Heart right ventricle (tissue), 16 donors: Measurements from ENCODE around the gene GRHL1. TPM values are rescaled to one million over a fixed set of nuclear protein-coding genes. Genes with fewer than 3 reads are reported as not detected.

Experiments used
- ATAC-seq, 8 donors: fragments of 200-7000 bp; cut with Tn5 transposase; one replicate each; pipeline ENCODE4 v1.9.1; 2020; ENCODE audit warnings: mild to moderate bottlenecking in 8 of 8, moderate library complexity in 8 of 8, moderate number of reproducible peaks in 1 of 8
- DNase-seq, 2 donors: peaks; one replicate each; pipeline ENCODE4 v3.0.0-alpha.2; 2020
- H3K27ac ChIP-seq, 10 donors: fragments of 200-600 bp; sonication (generic) in 2 of 10; one replicate each; pipeline versions ENCODE4 v1.5.0 to v1.8.0; 2020 to 2022; ENCODE audit warnings: mild to moderate bottlenecking in 3 of 10
- H3K27me3 ChIP-seq, 7 donors: fragments of 200-600 bp; one replicate each; pipeline ENCODE4 v1.8.0; 2021 to 2022; ENCODE audit warnings: mild to moderate bottlenecking in 2 of 7
- H3K36me3 ChIP-seq, 9 donors: fragments of 200-600 bp; sonication (generic) in 1 of 9; one replicate each; pipeline versions ENCODE4 v1.5.0 to v1.8.0; 2020 to 2022; ENCODE audit warnings: mild to moderate bottlenecking in 2 of 9
- H3K4me1 ChIP-seq, 9 donors: fragments of 200-600 bp; sonication (generic) in 1 of 9; one replicate each; pipeline versions ENCODE4 v1.5.0 to v1.8.0; 2020 to 2022; ENCODE audit warnings: mild to moderate bottlenecking in 4 of 9
- H3K4me3 ChIP-seq, 10 donors: fragments of 200-600 bp; sonication (generic) in 2 of 10; one replicate each; pipeline versions ENCODE4 v1.5.0 to v1.8.0; 2020 to 2022; ENCODE audit warnings: mild to moderate bottlenecking in 7 of 10, moderate library complexity in 2 of 10
- H3K9me3 ChIP-seq, 11 donors: fragments of 200-600 bp in 10 of 11; sonication (generic) in 2 of 11; one replicate each; pipeline versions ENCODE4 v1.5.0 to v1.8.0; 2013 to 2022; ENCODE audit warnings: mild to moderate bottlenecking in 2 of 11, control low read depth in 1 of 11, moderate library complexity in 1 of 11
- CTCF ChIP-seq, 9 donors: fragments of 200-600 bp; sonication (generic) in 2 of 9; IDR thresholded peaks; one replicate each; pipeline versions ENCODE4 v1.5.0 to v1.8.0; 2021 to 2022; ENCODE audit warnings: antibody characterized with exemption in 9 of 9, mild to moderate bottlenecking in 5 of 9, moderate library complexity in 1 of 9
- WGBS, 2 donors: extraction: QIAGEN DNeasy Blood & Tissue Kit; methylation state at CpG; one replicate each; pipeline ENCODE4 v1.1.7; 2013; ENCODE audit warnings: inconsistent platforms in 1 of 2; 5-methylcytosine and 5-hydroxymethylcytosine counted together
- intact Hi-C, 10 donors: fragments of 100-400 bp; cut with DNase I; formaldehyde crosslinking; loops; one replicate each; pipeline versions ENCODE4 v1.11.1 to v1.14.2; 2022
- polyA plus RNA-seq, 2 donors: library from polyadenylated mRNA; stranded (reverse); fragments of 200-250 nt; gene quantifications; one replicate each; pipeline ENCODE4 v1.2.3, GENCODE V29; 2013
- total RNA-seq, 10 donors: library from RNA; stranded (reverse); fragmentation: NEBNext Ultra II Directional in 3 of 10; extraction: Animal tissue kit (Norgen Biotek cat#: 25700) in 3 of 10; gene quantifications; one replicate each; pipeline versions ENCODE4 v1.2.1 to v1.2.4, GENCODE V29; 2021 to 2023
- donor health status: Arrhythmogenic right ventricular cardiomyopathy.
- donor health status: ischemic (EF 13 %, LVEDD 7.1; RV severe dilation, severe dysfunction).
- donor health status: healthy with polysubstance abuse.
- donor health status: DM: no; HTN: yes; CAD: no.
- donor health status: DM: no; HTN: no; CAD: no.
- donor health status: ischemic (EF 25% LVEDD 6.9; RV normal size, moderate dysfunction).
- donor health status: ischemic (EF 25% LVEDD 5.7; RV mildly dilated, moderate dysfunction).
- donor health status: healthy.
- donor health status: DM: yes; HTN: yes; CAD: no.
- donor health status: Ischemic cardiomyopathy.
- donor health status: ischemic (EF 35%, LVEDD 5.7; RV mildly dilated, moderate dysfunction).
- donor health status: nonischemic (EF 11% LVEDD 7.7; RV severe dilation, severe dysfunction).
- donor health status: DM: yes; HTN: yes; CAD: no.
- donor health status: PGD.
- donor health status: ischemic (EF 29% LVEDD 5.4; RV normal size, mild dysfunction).
- donor health status: nonischemic (EF 23%, LVEDD 6.1; RV moderate dilation, normal function).

The GRHL1 gene
- total and polyA plus RNA-seq, 12 donors: 0.29 to 3.0 (median 0.90) TPM

- WGBS, 2 donors: 64 to 72% methylated on average over 7 of the region's 7 CpGs
- ATAC-seq (no peak), DNase-seq (no peak)
- H3K27me3 ChIP-seq: peaks cover 0 to 29% (median 24%) of the 10 kb centered on the region in 7 donors
- H3K9me3 ChIP-seq: no peaks in the 10 kb centered on the region
- no peak overlapping the region for H3K27ac ChIP-seq
- no peak for TF ChIP-seq CTCF (IDR thresholded peaks at IDR 0.05)
- H3K4me3 ChIP-seq: no peak overlapping the region
- H3K4me1 ChIP-seq: peaks cover 0 to 3% (median 0%) of the 10 kb centered on the region in 9 donors
- intact Hi-C loops: no loop called here
- no peaks in the 10 kb centered on the region for H3K36me3 ChIP-seq
These were observed 5.9 kb upstream of the GRHL1 start for GRCh38 chr2:9945596-9945995.

- Histone ChIP-seq H3K27ac (no peak overlapping the region), H3K27me3 (peaks cover 0 to 29% (median 25%) of the 10 kb centered on the region in 7 donors), H3K36me3 (no peaks in the 10 kb centered on the region), H3K4me3 (no peak overlapping the region), H3K9me3 (no peaks in the 10 kb centered on the region), H3K4me1 (peaks cover 0 to 4% (median 0%) of the 10 kb centered on the region in 9 donors)
- 81 to 88% methylated on average over 7 of the region's 7 CpGs for WGBS, 2 donors
- ATAC-seq (no peak), DNase-seq (no peak)
- no peak for TF ChIP-seq CTCF (IDR thresholded peaks at IDR 0.05)
- intact Hi-C loops: no loop called here
These were observed 5.4 kb upstream of the GRHL1 start for GRCh38 chr2:9946076-9946475.

- no peak for ATAC-seq
- intact Hi-C loops: no loop called here
- WGBS, 2 donors: 85 to 87% methylated on average over 5 of the region's 5 CpGs
- H3K4me1 ChIP-seq: peaks cover 0 to 4% (median 0%) of the 10 kb centered on the region in 9 donors
- no peak overlapping the region for H3K27ac ChIP-seq
- no peaks in the 10 kb centered on the region for H3K9me3 ChIP-seq
- no peak for TF ChIP-seq CTCF (IDR thresholded peaks at IDR 0.05)
- H3K27me3 ChIP-seq: peaks cover 0 to 29% (median 25%) of the 10 kb centered on the region in 7 donors
- DNase-seq: no peak
- H3K36me3 ChIP-seq: no peaks in the 10 kb centered on the region
- H3K4me3 ChIP-seq: no peak overlapping the region
These were observed 4.7 kb upstream of the GRHL1 start for GRCh38 chr2:9946818-9947217.

GRCh38 chr2:9948721-9949120 is 2.8 kb upstream of the GRHL1 start:
- Histone ChIP-seq H3K27me3 (peaks cover 0 to 44% (median 25%) of the 10 kb centered on the region in 7 donors), H3K27ac (no peak overlapping the region), H3K9me3 (no peaks in the 10 kb centered on the region), H3K4me3 (no peak overlapping the region), H3K4me1 (peaks cover 0 to 11% (median 5%) of the 10 kb centered on the region in 9 donors), H3K36me3 (no peaks in the 10 kb centered on the region)
- WGBS, 2 donors: 79 to 93% methylated on average over 6 of the region's 6 CpGs
- no peak for DNase-seq
- intact Hi-C loops: no loop called here
- TF ChIP-seq CTCF (IDR thresholded peaks at IDR 0.05): no peak
- no peak for ATAC-seq
